Measurements from ENCODE around the gene FBXW12. TPM values are rescaled to one million over a fixed set of nuclear protein-coding genes. Genes with fewer than 3 reads are reported as not detected.

The FBXW12 gene
- polyA plus RNA-seq, 1 of the 3 experiments (the other 2 are of a cell fraction), result 0.07 TPM

- Histone ChIP-seq H3K9me2 (no peaks in the 10 kb centered on the region), H3K79me2 (ENCODE audit: insufficient read depth) (no peaks in the 10 kb centered on the region), H3K9me3 (no peaks in the 10 kb centered on the region), H3K4me3 (ENCODE audit: low read depth in 2 of 2, low read length in 1 of 2) (no peak overlapping the region), H3K27me3 (ENCODE audit: insufficient read depth) (no peaks in the 10 kb centered on the region), H4K20me1 (ENCODE audit: insufficient read depth) (no peaks in the 10 kb centered on the region), H3K4me1 (ENCODE audit: control insufficient read depth in 1 of 2, insufficient read depth in 2 of 2, low read depth in 1 of 2, low read length in 1 of 2) (peaks cover 0 to 3% of the 10 kb centered on the region in 2 experiments; a peak in 1 of 4 replicates), H3K27ac (ENCODE audit: low read depth in 2 of 2, low read length in 1 of 2) (no peak overlapping the region), H3F3A (replicated peaks; ENCODE audit: insufficient read depth) (no peaks in the 10 kb centered on the region), H3K36me3 (replicated peaks in 1 of 2; ENCODE audit: control insufficient read depth in 1 of 2, insufficient read depth in 2 of 2, low read length in 1 of 2) (peaks cover 0 to 74% of the 10 kb centered on the region in 2 experiments), H3K4me2 (no peak overlapping the region), H2AFZ (ENCODE audit: low read depth) (no peak overlapping the region), H3K9ac (no peak overlapping the region)
- ChIA-PET POLR2A (no interaction called here), CTCF (interaction anchor here (1.2 to 14.1 kb wide), 4 partner anchors 16 to 116 kb away, joined by 3 to 156 read pairs (median 32); partner anchors contain the start of gene ATRIP)
- 97% methylated on average over 5 of the region's 14 CpGs for WGBS (ENCODE audit: low lambda C conversion rate)
- no peak for DNase-seq
- no peak for TF ChIP-seq MAX (IDR thresholded peaks at IDR 0.05; ENCODE audit: low read depth)
- TF ChIP-seq NRF1 (IDR thresholded peaks at IDR 0.05; ENCODE audit: low read depth, low read length), result no peak
- TF ChIP-seq FOXJ3 (CRISPR knock-in tag; IDR thresholded peaks at IDR 0.05), result no peak
- no peak for TF ChIP-seq YY1 (IDR thresholded peaks at IDR 0.05; ENCODE audit: low read depth)
- TF ChIP-seq MXI1 (IDR thresholded peaks at IDR 0.05; ENCODE audit: low read depth, low read length), result no peak
- TF ChIP-seq ZBTB33 (IDR thresholded peaks at IDR 0.05; ENCODE audit: borderline replicate concordance, low read depth), result no peak
- TF ChIP-seq CHD2 (IDR thresholded peaks at IDR 0.05; ENCODE audit: low read length, partially characterized antibody), result no peak
- no peak for TF ChIP-seq ELF1 (IDR thresholded peaks at IDR 0.05)
- TF ChIP-seq TCF12 (IDR thresholded peaks at IDR 0.05), result no peak
- no peak for TF ChIP-seq EZH2phosphoT487 (IDR thresholded peaks at IDR 0.05; ENCODE audit: borderline replicate concordance, low read depth)
- TF ChIP-seq FOSL2 (IDR thresholded peaks at IDR 0.05; ENCODE audit: borderline replicate concordance, low read depth), result no peak
- TF ChIP-seq USF1 (IDR thresholded peaks at IDR 0.05; ENCODE audit: borderline replicate concordance, low read depth), result no peak
Observed at GRCh38 chr3:48416091-48416505, 44.1 kb downstream of the FBXW12 start.

- TF ChIP-seq TCF12 (IDR thresholded peaks at IDR 0.05), result no peak
- H3K9ac ChIP-seq, result no peak overlapping the region
- H3K4me3 ChIP-seq (ENCODE audit: low read depth in 2 of 2, low read length in 1 of 2), result no peak overlapping the region
- ChIA-PET POLR2A (interaction anchor here (0.6 kb wide), 1 partner anchor 43 kb away, joined by 3 read pairs; no protein-coding TSS in a partner anchor), CTCF (interaction anchor here (1.2 to 14.1 kb wide), 3 partner anchors 16 to 117 kb away, joined by 3 to 156 read pairs (median 61); no protein-coding TSS in a partner anchor)
- H3K9me2 ChIP-seq, result no peaks in the 10 kb centered on the region
- no peak overlapping the region for H2AFZ ChIP-seq (ENCODE audit: low read depth)
- no peaks in the 10 kb centered on the region for H3K9me3 ChIP-seq
- H3F3A ChIP-seq (replicated peaks; ENCODE audit: insufficient read depth), result no peaks in the 10 kb centered on the region
- no peaks in the 10 kb centered on the region for H3K79me2 ChIP-seq (ENCODE audit: insufficient read depth)
- H3K4me1 ChIP-seq (ENCODE audit: control insufficient read depth in 1 of 2, insufficient read depth in 2 of 2, low read depth in 1 of 2, low read length in 1 of 2), result peaks cover 0 to 7% of the 10 kb centered on the region in 2 experiments; a peak in 1 of 4 replicates
- no peaks in the 10 kb centered on the region for H4K20me1 ChIP-seq (ENCODE audit: insufficient read depth)
- 93% methylated on average over 4 of the region's 4 CpGs for WGBS (ENCODE audit: low lambda C conversion rate)
- no peak for DNase-seq
- H3K4me2 ChIP-seq, result no peak overlapping the region
- peaks cover 0 to 72% of the 10 kb centered on the region in 2 experiments for H3K36me3 ChIP-seq (replicated peaks in 1 of 2; ENCODE audit: control insufficient read depth in 1 of 2, insufficient read depth in 2 of 2, low read length in 1 of 2)
- no peak overlapping the region for H3K27ac ChIP-seq (ENCODE audit: low read depth in 2 of 2, low read length in 1 of 2)
- H3K27me3 ChIP-seq (ENCODE audit: insufficient read depth), result no peaks in the 10 kb centered on the region
Observed at GRCh38 chr3:48416546-48416945, 44.5 kb downstream of the FBXW12 start.

All from SK-N-SH (cell line).